BLaER1 treated with 17β-estradiol and CSF1 and Interleukin-3, amounts not matched to agents 10 nM and 100 nM (cell line): ENCODE data around the gene CIBAR2.

ENCODE experiments used
- H3K27ac ChIP-seq, 11 experiments: shearing (Covaris generic); formaldehyde crosslinking; 2 replicates each; pipeline ENCODE4 v1.8.1; 2022
- H3K27me3 ChIP-seq, 11 experiments: shearing (Covaris generic); formaldehyde crosslinking; 2 replicates each; pipeline ENCODE4 v1.8.1; 2022
- H3K36me3 ChIP-seq, 11 experiments: shearing (Covaris generic); formaldehyde crosslinking; 2 replicates each; pipeline ENCODE4 v1.8.1; 2022
- H3K4me1 ChIP-seq, 10 experiments: shearing (Covaris generic); formaldehyde crosslinking; 2 replicates each; pipeline ENCODE4 v1.8.1; 2022
- H3K4me2 ChIP-seq, 11 experiments: shearing (Covaris generic); formaldehyde crosslinking; 2 replicates each; pipeline ENCODE4 v1.8.1; 2022
- H3K4me3 ChIP-seq, 10 experiments: shearing (Covaris generic); formaldehyde crosslinking; 2 replicates each; pipeline ENCODE4 v1.8.1; 2022
- H3K9ac ChIP-seq, 11 experiments: shearing (Covaris generic); formaldehyde crosslinking; 2 replicates each; pipeline ENCODE4 v1.8.1; 2022
- H3K9me3 ChIP-seq, 11 experiments: shearing (Covaris generic); formaldehyde crosslinking; replicated peaks in 1 of 11; 2 replicates each; pipeline ENCODE4 v1.8.1; 2022
- H4K20me1 ChIP-seq, 11 experiments: shearing (Covaris generic); formaldehyde crosslinking; 2 replicates each; pipeline ENCODE4 v1.8.1; 2022
- Cebpa-rat ChIP-seq, 11 experiments: shearing (Covaris generic); IDR thresholded peaks; 2 replicates each; pipeline ENCODE4 v1.8.1; 2022

The CIBAR2 gene

DNA sequence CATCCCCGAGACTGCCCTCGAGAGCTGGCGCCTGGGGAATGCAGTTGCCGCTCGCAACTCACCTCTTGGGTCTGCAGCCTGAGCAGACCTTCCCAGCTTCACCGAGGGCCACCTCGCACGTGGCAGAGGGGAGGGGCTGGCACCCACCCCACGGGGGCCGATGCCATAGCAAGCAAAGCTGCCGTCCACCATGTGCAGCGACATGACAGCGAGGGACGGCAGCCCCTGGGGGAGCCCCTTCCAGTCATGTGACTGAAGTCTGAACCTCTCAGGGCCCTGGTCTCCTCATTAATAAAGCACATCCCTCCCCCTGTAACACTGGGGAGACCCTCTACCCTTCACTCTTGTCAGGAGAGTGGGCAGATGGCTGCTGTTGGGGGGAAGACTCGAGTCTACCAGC is 30.5 kb downstream of the CIBAR2 start:
- Histone ChIP-seq H3K4me3 (peak overlapping the region in 1 of 10 experiments; percentile 48; a peak in 1 of 20 replicates), H3K4me2 (peak overlapping the region; percentile 86 to 99 (median 96))
- no peak for TF ChIP-seq Cebpa-rat (IDR thresholded peaks at IDR 0.05)

DNA sequence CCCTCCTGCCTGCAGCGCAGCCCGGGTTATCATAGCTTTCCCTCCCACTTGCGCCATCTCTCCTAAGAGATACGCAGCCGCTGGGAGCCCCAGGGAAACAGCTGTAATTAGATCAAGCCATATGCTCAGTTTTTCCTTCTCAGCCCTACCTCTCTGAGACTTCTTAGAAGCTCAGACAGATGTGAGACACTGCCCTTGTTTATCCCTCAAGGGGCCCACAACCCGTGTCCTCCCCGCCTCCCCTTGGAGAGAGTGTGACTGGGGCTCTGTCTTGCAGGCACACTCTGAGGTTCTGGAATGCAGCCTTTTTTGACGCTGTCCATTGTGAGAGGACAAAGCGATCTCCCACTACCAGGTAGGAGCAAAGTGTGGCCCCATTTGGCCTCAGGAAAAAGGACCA is 31.2 kb downstream of the CIBAR2 start:
- H3K4me1 ChIP-seq, result peaks cover 65 to 82% (median 77%) of the 10 kb centered on the region in 10 experiments
- peaks cover 27 to 71% (median 55%) of the 10 kb centered on the region in 11 experiments; a peak in 21 of 22 replicates for H3K27me3 ChIP-seq
- H3K4me3 ChIP-seq, result no peak overlapping the region
- H3K9ac ChIP-seq, result no peak overlapping the region
- no peak for TF ChIP-seq Cebpa-rat (IDR thresholded peaks at IDR 0.05)
- H3K9me3 ChIP-seq, result no peaks in the 10 kb centered on the region
- H3K27ac ChIP-seq, result no peak overlapping the region
- H4K20me1 ChIP-seq, result peaks cover 0 to 66% (median 37%) of the 10 kb centered on the region in 11 experiments; a peak in 14 of 22 replicates
- H3K36me3 ChIP-seq, result peaks cover 0 to 59% (median 32%) of the 10 kb centered on the region in 11 experiments; a peak in 17 of 22 replicates
- H3K4me2 ChIP-seq, result peak overlapping the region in 9 of 11 experiments; percentile 93 to 99 (median 96); a peak in 17 of 22 replicates

More for the DNA sequence above, 30.5 kb downstream of the CIBAR2 start:
- Histone ChIP-seq H3K9me3 (no peaks in the 10 kb centered on the region), H3K4me1 (peaks cover 62 to 82% (median 79%) of the 10 kb centered on the region in 10 experiments), H3K9ac (peak overlapping the region in 9 of 11 experiments; percentile 5 to 70 (median 64); a peak in 12 of 22 replicates), H4K20me1 (peaks cover 0 to 59% (median 35%) of the 10 kb centered on the region in 11 experiments; a peak in 14 of 22 replicates), H3K27ac (peak overlapping the region in 5 of 11 experiments; percentile 9 to 70 (median 36); a peak in 5 of 22 replicates), H3K27me3 (peaks cover 22 to 70% (median 48%) of the 10 kb centered on the region in 11 experiments; a peak in 21 of 22 replicates), H3K36me3 (peaks cover 0 to 54% (median 27%) of the 10 kb centered on the region in 11 experiments; a peak in 16 of 22 replicates)

DNA sequence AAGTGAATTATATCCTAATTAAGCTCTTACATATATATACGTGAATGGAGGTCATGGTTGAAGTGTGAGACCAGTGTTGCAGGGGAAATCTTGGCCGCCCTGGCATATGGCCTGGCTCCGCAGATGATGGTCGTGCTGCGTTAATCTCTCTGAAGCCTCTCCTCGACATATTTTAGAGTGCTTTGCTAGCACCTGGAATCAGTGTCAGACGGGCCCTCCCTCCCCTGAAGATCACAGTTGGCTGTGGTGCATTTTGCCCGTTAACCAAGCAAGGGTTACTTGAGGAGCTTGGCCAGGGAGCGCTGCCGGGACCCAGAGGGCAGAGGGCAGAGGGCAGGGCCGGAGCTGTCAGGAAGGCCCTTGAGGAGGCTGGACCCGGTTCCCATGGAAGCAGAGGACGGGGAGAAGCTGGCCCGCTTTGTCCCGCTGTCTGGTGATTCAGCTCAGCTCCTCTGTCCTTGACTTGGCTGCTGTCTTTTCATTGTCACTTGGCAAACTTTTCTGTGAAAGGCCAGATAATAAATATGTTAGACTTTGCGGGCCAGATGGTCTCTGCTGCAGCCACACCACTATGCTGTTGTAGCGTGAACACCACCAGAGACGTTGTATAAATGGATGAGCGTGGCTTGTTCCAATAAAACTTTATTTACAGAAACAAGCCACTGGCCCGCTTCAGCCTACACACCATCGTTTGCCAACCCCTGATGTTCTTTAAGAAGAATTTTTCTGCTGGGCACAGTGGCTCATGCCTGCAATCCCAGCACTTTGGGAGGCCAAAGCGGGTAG is 32.3 kb downstream of the CIBAR2 start:
- Histone ChIP-seq H3K4me3 (no peak overlapping the region), H3K27me3 (peaks cover 27 to 62% (median 48%) of the 10 kb centered on the region in 11 experiments; a peak in 21 of 22 replicates), H3K9me3 (no peaks in the 10 kb centered on the region), H3K9ac (no peak overlapping the region), H3K4me2 (0 out of 22 replicates have a peak overlapping the region, but pooled peaks of 1 of the 11 experiments have one; percentile 22), H3K36me3 (peaks cover 0 to 68% (median 40%) of the 10 kb centered on the region in 11 experiments; a peak in 17 of 22 replicates), H4K20me1 (peaks cover 0 to 60% (median 37%) of the 10 kb centered on the region in 11 experiments; a peak in 13 of 22 replicates), H3K4me1 (peaks cover 59 to 75% (median 71%) of the 10 kb centered on the region in 10 experiments), H3K27ac (no peak overlapping the region)
- no peak for TF ChIP-seq Cebpa-rat (IDR thresholded peaks at IDR 0.05)

DNA sequence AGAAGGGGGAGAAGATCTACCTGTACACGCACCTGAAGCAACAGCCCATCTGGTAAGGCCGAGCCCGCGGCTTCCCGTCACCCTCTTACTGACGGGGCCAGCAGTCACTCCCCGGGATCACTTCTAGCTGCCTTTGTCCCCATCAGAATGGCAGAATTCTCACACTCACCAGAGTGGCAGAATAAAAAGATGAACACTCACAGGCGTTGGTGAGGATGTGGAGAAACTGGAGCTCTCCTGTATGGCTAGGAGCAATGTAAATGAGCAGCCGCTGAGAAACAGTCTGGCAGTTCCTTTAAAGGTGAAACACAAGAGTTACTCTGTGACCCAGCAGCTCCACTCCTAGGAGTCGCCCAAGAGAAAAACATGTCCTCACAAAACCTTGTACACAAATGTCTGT is 33.3 kb downstream of the CIBAR2 start:
- Histone ChIP-seq H3K9me3 (no peaks in the 10 kb centered on the region), H3K27me3 (peaks cover 27 to 62% (median 48%) of the 10 kb centered on the region in 11 experiments; a peak in 21 of 22 replicates), H3K4me1 (peaks cover 51 to 65% (median 61%) of the 10 kb centered on the region in 10 experiments), H3K27ac (peak overlapping the region in 2 of 11 experiments; percentile 5 to 9; a peak in 1 of 22 replicates), H3K4me2 (no peak overlapping the region; a peak in 1 of 22 replicates), H3K4me3 (no peak overlapping the region), H3K9ac (no peak overlapping the region), H4K20me1 (peaks cover 0 to 58% (median 37%) of the 10 kb centered on the region in 11 experiments; a peak in 13 of 22 replicates), H3K36me3 (peaks cover 0 to 79% (median 45%) of the 10 kb centered on the region in 11 experiments; a peak in 17 of 22 replicates)
- no peak for TF ChIP-seq Cebpa-rat (IDR thresholded peaks at IDR 0.05)

DNA sequence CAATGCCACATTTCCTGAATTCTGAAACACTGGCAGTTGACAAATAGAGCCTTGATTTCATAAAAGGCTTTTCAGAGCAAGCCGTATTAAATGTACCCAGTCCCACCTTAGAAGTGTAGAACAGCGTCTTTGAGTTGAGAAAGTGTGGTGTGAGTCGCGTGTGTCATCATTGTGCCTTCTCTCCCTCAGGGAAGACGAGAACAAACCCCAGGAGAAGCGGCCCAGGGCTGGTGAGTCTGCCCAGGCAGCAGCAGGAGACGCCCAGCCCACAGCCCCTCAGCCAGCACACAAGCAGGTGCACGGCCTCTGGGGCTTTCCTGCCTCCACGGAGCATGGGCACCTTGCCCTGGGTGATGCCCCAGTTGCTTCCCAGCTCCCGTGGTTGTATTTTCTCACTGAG is 34.0 kb downstream of the CIBAR2 start:
- peak overlapping the region in 2 of 11 experiments; percentile 5 to 12; a peak in 4 of 22 replicates for H3K9ac ChIP-seq
- H3K36me3 ChIP-seq, result peaks cover 0 to 86% (median 51%) of the 10 kb centered on the region in 11 experiments; a peak in 18 of 22 replicates
- peaks cover 44 to 58% (median 54%) of the 10 kb centered on the region in 10 experiments for H3K4me1 ChIP-seq
- peak overlapping the region; percentile 36 to 76 (median 66); a peak in 20 of 22 replicates for H3K4me2 ChIP-seq
- no peak for TF ChIP-seq Cebpa-rat (IDR thresholded peaks at IDR 0.05)
- peaks cover 27 to 62% (median 48%) of the 10 kb centered on the region in 11 experiments; a peak in 21 of 22 replicates for H3K27me3 ChIP-seq
- H3K27ac ChIP-seq, result peak overlapping the region in 2 of 11 experiments; percentile 5 to 9; a peak in 1 of 22 replicates
- no peak overlapping the region for H3K4me3 ChIP-seq
- peaks cover 0 to 53% (median 33%) of the 10 kb centered on the region in 11 experiments; a peak in 13 of 22 replicates for H4K20me1 ChIP-seq
- no peaks in the 10 kb centered on the region for H3K9me3 ChIP-seq

DNA sequence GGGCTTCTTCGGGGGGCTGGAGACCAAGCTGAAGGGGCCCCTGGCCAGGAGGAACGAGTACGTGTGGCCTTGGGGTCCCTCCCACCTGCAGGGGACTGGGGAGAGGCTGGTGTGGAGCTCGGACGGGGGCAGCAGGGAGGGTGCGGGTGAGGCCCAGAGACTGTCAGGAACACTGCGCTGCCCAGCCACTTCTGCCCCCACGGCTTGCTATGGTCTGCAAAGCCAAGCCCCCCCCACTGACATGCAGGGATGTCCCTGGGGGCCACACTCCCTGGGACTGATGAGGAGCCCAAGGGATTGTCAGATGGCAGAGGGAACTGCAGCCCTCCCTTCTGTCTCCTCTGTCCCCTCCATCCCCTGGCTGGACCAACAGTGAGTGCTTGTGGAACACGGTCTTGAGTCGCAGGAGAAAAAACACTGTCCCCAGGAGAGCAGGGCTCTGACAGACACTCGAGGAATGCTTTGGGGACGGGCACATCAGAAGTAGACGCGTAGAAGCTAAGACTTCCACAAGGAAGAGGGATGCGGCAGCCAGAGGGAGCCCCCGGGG is 34.6 kb downstream of the CIBAR2 start:
- Histone ChIP-seq H3K4me1 (peaks cover 42 to 57% (median 51%) of the 10 kb centered on the region in 10 experiments), H4K20me1 (peaks cover 0 to 49% (median 35%) of the 10 kb centered on the region in 11 experiments; a peak in 13 of 22 replicates), H3K9me3 (no peaks in the 10 kb centered on the region), H3K27ac (peak overlapping the region in 3 of 11 experiments; percentile 7 to 42 (median 21); a peak in 4 of 22 replicates), H3K4me3 (no peak overlapping the region), H3K36me3 (peaks cover 0 to 92% (median 57%) of the 10 kb centered on the region in 11 experiments; a peak in 18 of 22 replicates), H3K27me3 (peaks cover 27 to 61% (median 48%) of the 10 kb centered on the region in 11 experiments; a peak in 21 of 22 replicates), H3K9ac (peak overlapping the region in 5 of 11 experiments; percentile 5 to 39 (median 12); a peak in 5 of 22 replicates), H3K4me2 (peak overlapping the region; percentile 36 to 76 (median 66))
- no peak for TF ChIP-seq Cebpa-rat (IDR thresholded peaks at IDR 0.05)

DNA sequence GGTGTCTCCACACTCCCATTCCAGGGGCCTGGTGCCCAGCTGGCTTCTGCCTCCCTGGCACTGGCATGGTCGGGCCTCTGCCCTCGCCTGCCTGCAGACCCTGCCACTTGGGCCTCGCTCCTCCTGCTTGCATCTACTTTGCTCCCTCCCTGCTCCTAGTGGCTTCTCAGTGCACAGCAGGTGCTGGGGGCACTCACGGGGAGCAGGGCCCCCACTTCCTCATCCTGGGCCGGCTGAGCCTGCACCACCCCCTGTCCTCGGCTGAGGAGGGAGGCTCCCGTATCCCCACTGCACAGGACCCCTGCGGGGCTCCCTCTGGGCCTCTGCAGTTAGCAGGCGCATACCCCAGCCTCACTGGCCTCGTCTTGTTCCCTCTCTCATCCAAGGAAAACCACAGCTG is 35.2 kb downstream of the CIBAR2 start:
- Histone ChIP-seq H3K36me3 (peaks cover 0 to 98% (median 59%) of the 10 kb centered on the region in 11 experiments; a peak in 18 of 22 replicates), H3K9me3 (no peaks in the 10 kb centered on the region), H3K27me3 (peaks cover 27 to 58% (median 44%) of the 10 kb centered on the region in 11 experiments; a peak in 21 of 22 replicates), H3K9ac (peak overlapping the region in 4 of 11 experiments; percentile 4 to 21 (median 14); a peak in 2 of 22 replicates), H3K27ac (peak overlapping the region in 1 of 11 experiments; percentile 42; a peak in 3 of 22 replicates), H3K4me3 (no peak overlapping the region), H3K4me2 (peak overlapping the region; percentile 36 to 76 (median 66); a peak in 21 of 22 replicates), H3K4me1 (peaks cover 42 to 56% (median 50%) of the 10 kb centered on the region in 10 experiments), H4K20me1 (peaks cover 0 to 45% (median 29%) of the 10 kb centered on the region in 11 experiments; a peak in 13 of 22 replicates)
- TF ChIP-seq Cebpa-rat (IDR thresholded peaks at IDR 0.05), result no peak
